ENCODE measurements around the gene KLRF1. TPM values are rescaled to one million over a fixed set of nuclear protein-coding genes. Genes with fewer than 3 reads are reported as not detected.

The KLRF1 gene
- total RNA-seq, 1 donor from 2014 or later, result not detected

DNA sequence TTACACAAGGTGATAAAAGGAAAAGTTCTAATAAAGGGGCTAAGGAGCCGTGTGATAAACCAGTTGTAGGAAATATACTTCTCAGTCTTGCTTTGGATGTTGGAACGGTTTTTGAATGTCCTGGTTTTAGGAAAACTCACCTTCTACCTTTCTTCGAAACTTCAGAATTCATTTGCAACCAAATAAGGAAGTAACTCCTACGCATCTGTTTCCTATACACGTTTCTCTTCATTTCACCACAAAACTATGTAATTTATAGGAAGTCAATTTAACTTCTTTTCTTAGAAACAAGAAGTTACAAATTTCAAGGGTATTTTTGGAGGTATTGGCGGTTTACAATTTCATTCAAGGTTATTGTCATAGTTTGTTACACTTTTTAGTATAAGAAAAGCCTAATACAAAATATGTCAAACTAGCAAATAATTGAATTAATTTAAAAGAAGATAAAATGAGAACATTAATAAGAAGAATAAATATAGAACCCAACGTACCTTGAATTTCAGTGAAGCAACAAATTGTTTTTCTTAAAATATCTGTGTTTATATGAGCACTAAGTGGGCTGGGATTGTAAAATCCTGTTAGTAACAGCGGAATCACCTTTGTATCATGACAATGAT lies 33.4 kb upstream of the KLRF1 start:
- H3K4me3 Mint-ChIP-seq (ENCODE audit: low read depth), result no peak overlapping the region
- DNase-seq (ENCODE audit: low spot score, unreplicated experiment), result no peak
- peaks cover 7% of the 10 kb centered on the region for H3K4me1 Mint-ChIP-seq (ENCODE audit: low read depth)
- peaks cover 13% of the 10 kb centered on the region for H3K9me3 Mint-ChIP-seq (ENCODE audit: low read depth)
- no peak overlapping the region for H3K27ac Mint-ChIP-seq
- TF ChIP-seq, protein P1, sequence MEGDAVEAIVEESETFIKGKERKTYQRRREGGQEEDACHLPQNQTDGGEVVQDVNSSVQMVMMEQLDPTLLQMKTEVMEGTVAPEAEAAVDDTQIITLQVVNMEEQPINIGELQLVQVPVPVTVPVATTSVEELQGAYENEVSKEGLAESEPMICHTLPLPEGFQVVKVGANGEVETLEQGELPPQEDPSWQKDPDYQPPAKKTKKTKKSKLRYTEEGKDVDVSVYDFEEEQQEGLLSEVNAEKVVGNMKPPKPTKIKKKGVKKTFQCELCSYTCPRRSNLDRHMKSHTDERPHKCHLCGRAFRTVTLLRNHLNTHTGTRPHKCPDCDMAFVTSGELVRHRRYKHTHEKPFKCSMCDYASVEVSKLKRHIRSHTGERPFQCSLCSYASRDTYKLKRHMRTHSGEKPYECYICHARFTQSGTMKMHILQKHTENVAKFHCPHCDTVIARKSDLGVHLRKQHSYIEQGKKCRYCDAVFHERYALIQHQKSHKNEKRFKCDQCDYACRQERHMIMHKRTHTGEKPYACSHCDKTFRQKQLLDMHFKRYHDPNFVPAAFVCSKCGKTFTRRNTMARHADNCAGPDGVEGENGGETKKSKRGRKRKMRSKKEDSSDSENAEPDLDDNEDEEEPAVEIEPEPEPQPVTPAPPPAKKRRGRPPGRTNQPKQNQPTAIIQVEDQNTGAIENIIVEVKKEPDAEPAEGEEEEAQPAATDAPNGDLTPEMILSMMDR (IDR thresholded peaks at IDR 0.05; ENCODE audit: unreplicated experiment), result no peak
- H3K36me3 Mint-ChIP-seq (ENCODE audit: insufficient read depth), result no peaks in the 10 kb centered on the region
- H3K27me3 Mint-ChIP-seq, result no peaks in the 10 kb centered on the region

DNA sequence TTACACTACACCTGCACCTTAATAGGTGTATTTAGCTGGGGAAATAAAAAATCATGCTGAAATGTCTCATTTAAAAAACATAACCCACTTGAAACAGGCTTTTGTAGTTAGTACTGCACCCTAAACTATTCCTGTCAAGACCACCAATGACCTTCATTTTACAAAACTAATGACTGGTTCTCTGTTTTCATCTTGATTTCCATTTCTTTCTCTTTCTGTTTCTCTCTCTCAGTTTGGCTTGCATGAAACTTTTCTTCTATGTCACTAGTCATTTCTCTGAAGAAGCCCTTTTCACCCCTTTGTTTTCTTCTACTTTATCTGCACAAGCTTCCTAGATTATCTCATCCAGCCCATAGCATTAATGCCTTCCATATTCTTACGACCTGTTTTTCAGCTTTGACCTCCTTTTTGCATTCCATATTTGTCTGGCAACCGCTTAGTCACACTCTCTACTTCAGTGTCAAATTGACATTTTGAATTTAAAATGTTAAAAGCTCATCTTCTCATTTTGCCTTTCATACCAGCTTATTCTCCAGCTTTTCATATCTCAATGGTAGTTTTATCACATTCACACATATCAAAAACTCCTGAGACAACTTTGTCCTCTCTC lies 32.7 kb upstream of the KLRF1 start:
- TF ChIP-seq, protein P1 (IDR thresholded peaks at IDR 0.05; ENCODE audit: unreplicated experiment), result no peak
- peaks cover 7% of the 10 kb centered on the region for H3K4me1 Mint-ChIP-seq (ENCODE audit: low read depth)
- no peaks in the 10 kb centered on the region for H3K27me3 Mint-ChIP-seq
- H3K27ac Mint-ChIP-seq, result no peak overlapping the region
- DNase-seq (ENCODE audit: low spot score, unreplicated experiment), result no peak
- no peak overlapping the region for H3K4me3 Mint-ChIP-seq (ENCODE audit: low read depth)
- H3K36me3 Mint-ChIP-seq (ENCODE audit: insufficient read depth), result no peaks in the 10 kb centered on the region
- peaks cover 8% of the 10 kb centered on the region for H3K9me3 Mint-ChIP-seq (ENCODE audit: low read depth)

DNA sequence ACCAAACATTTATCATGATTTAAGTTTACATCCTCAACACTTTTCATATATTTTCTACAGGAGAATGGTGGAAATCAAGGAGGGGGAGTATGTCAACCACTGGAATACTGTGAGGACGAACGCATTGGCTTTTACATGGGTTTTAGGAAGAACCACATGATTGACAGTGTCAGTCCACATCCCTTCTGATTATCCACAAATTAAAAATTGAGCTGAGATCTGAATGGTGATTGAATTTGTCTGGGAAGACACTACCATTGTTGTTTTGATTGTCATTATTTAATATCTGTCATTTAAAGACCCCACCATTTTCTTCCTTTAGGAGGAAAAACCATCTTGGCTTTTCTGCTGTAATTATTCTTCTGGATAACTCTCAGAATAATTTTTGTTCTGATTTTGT lies 31.3 kb upstream of the KLRF1 start:
- H3K36me3 Mint-ChIP-seq (ENCODE audit: insufficient read depth), result no peaks in the 10 kb centered on the region
- peaks cover under 1% of the 10 kb centered on the region for H3K9me3 Mint-ChIP-seq (ENCODE audit: low read depth)
- H3K4me1 Mint-ChIP-seq (ENCODE audit: low read depth), result peaks cover 7% of the 10 kb centered on the region
- TF ChIP-seq, protein P1 (IDR thresholded peaks at IDR 0.05; ENCODE audit: unreplicated experiment), result no peak
- no peak overlapping the region for H3K27ac Mint-ChIP-seq
- H3K27me3 Mint-ChIP-seq, result no peaks in the 10 kb centered on the region
- no peak overlapping the region for H3K4me3 Mint-ChIP-seq (ENCODE audit: low read depth)
- no peak for DNase-seq (ENCODE audit: low spot score, unreplicated experiment)

DNA sequence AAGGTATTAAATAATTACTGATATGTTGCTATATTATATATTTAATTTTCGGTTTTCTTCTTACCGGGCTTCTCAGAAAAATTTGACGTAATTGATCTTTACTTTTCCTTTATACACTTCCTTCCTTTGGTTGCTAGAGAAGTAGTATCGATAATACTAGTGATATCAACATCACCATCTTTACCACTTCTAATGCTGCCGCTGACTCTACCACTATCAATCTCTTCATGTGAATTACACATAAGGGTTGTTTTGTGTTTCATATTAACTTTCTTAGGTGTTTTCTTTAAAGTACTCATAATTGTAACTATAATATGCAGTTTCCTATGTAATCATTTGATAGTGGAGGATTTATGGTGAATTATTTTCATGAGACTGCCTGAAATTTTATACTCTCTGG lies 30.9 kb upstream of the KLRF1 start:
- Mint-ChIP-seq H3K9me3 (ENCODE audit: low read depth) (peaks cover 3% of the 10 kb centered on the region), H3K27ac (no peak overlapping the region), H3K36me3 (ENCODE audit: insufficient read depth) (no peaks in the 10 kb centered on the region), H3K27me3 (no peaks in the 10 kb centered on the region), H3K4me1 (ENCODE audit: low read depth) (peaks cover 7% of the 10 kb centered on the region), H3K4me3 (ENCODE audit: low read depth) (no peak overlapping the region)
- TF ChIP-seq, protein P1 (IDR thresholded peaks at IDR 0.05; ENCODE audit: unreplicated experiment), result no peak
- no peak for DNase-seq (ENCODE audit: low spot score, unreplicated experiment)

DNA sequence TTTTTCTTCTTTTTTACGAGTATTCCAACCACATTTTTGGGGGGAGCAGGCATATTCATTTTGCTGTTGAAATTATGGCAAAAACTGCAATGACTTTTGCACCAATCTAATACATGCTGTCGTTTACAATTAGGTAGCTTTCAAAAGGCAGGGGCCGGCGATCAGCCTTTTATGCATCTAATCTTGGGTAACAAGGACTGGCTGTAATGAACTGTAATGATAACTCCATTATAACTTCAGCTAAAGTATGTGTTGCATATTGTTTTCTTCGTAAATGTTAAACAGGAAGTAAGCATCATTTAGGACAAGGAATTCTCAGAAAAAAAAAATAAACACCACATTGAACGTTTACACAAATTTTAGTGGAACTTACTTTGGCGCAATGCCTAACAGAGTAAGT lies 30.3 kb upstream of the KLRF1 start:
- no peak overlapping the region for H3K4me3 Mint-ChIP-seq (ENCODE audit: low read depth)
- peaks cover 5% of the 10 kb centered on the region for H3K9me3 Mint-ChIP-seq (ENCODE audit: low read depth)
- no peak overlapping the region for H3K27ac Mint-ChIP-seq
- TF ChIP-seq, protein P1 (IDR thresholded peaks at IDR 0.05; ENCODE audit: unreplicated experiment), result no peak
- no peaks in the 10 kb centered on the region for H3K27me3 Mint-ChIP-seq
- H3K36me3 Mint-ChIP-seq (ENCODE audit: insufficient read depth), result no peaks in the 10 kb centered on the region
- DNase-seq (ENCODE audit: low spot score, unreplicated experiment), result no peak
- peaks cover 7% of the 10 kb centered on the region for H3K4me1 Mint-ChIP-seq (ENCODE audit: low read depth)
